Right lobe of liver (tissue), 4 donors: ENCODE measurements around the gene DGKH.

Source experiments
- POLR2A ChIP-seq: fragments of 450-650 bp; IDR thresholded peaks from one replicate; pipeline ENCODE4 v1.6.1; 2017; ENCODE audit warnings: antibody characterized with exemption, mild to moderate bottlenecking
- TF ChIP-seq, protein P1 (sequence below), 4 donors: fragments of 200-600 bp in 3 of 4; fragments of 450-650 bp in 1 of 4; IDR thresholded peaks; one replicate each; pipeline versions ENCODE4 v1.5.1 to v1.8.0; 2016 to 2022; ENCODE audit warnings: antibody characterized with exemption in 4 of 4, mild to moderate bottlenecking in 2 of 4
- donor health status: DM: no; HTN: no; CAD: no.
- donor health status: DM: no; HTN: no; CAD: no.
- donor health status: DM: no; HTN: yes; CAD: no.

DNA sequence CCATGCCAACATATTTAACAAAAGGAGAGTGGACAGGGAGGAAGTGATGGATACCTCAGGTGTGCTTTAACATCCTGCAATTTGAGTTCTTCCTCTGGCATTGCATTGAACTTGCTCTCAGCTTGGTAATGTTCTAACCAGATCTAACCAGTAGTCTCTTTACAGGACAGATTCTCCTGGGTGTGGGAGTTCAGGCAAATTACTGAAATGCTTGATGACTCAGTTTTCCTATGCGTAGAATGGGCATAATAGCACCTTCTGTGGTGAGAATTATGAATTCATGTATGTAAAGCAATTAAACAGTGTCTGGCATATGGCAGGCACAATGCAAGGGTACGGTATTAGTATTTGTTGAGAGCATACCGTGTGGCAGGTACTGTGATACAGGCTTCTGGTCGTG, 227.1 kb downstream of the DGKH start:
- TF ChIP-seq, protein P1, sequence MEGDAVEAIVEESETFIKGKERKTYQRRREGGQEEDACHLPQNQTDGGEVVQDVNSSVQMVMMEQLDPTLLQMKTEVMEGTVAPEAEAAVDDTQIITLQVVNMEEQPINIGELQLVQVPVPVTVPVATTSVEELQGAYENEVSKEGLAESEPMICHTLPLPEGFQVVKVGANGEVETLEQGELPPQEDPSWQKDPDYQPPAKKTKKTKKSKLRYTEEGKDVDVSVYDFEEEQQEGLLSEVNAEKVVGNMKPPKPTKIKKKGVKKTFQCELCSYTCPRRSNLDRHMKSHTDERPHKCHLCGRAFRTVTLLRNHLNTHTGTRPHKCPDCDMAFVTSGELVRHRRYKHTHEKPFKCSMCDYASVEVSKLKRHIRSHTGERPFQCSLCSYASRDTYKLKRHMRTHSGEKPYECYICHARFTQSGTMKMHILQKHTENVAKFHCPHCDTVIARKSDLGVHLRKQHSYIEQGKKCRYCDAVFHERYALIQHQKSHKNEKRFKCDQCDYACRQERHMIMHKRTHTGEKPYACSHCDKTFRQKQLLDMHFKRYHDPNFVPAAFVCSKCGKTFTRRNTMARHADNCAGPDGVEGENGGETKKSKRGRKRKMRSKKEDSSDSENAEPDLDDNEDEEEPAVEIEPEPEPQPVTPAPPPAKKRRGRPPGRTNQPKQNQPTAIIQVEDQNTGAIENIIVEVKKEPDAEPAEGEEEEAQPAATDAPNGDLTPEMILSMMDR (IDR thresholded peaks at IDR 0.05), result no peak
- no peak for TF ChIP-seq POLR2A
